HG03066 (cell line): ENCODE measurements around the gene NPIPB8.
"Not testable (repeated sequence)": the region's sequence is repeated elsewhere in the genome, so short reads cannot be mapped to it uniquely, and the experiment has no call there.

Experiments
- ATAC-seq: cut with Tn5 transposase; IDR thresholded peaks from one replicate; pipeline ENCODE4 v1.9.1; 2021; ENCODE audit warnings: low read depth; ENCODE audit not compliant: unreplicated experiment

The NPIPB8 gene

GRCh38 chr16:28623172-28623711, 14.6 kb upstream of the NPIPB8 start:
- ATAC-seq = no peak

- ATAC-seq = not testable (repeated sequence)
Measured at GRCh38 chr16:28630905-28631304, 7.0 kb upstream of the NPIPB8 start.

- not testable (repeated sequence) for ATAC-seq
Measured at GRCh38 chr16:28636093-28636823, 1.6 kb upstream of the NPIPB8 start.

- ATAC-seq = not testable (repeated sequence)
Measured at GRCh38 chr16:28638359-28638758, 494 bp downstream of the NPIPB8 start.

GRCh38 chr16:28639959-28640358, 2.1 kb downstream of the NPIPB8 start:
- not testable (repeated sequence) for ATAC-seq

- not testable (repeated sequence) for ATAC-seq
Measured at GRCh38 chr16:28666264-28666663, 28.4 kb downstream of the NPIPB8 start.

- ATAC-seq = not testable (repeated sequence)
Measured at GRCh38 chr16:28667480-28667879, 29.6 kb downstream of the NPIPB8 start.

- not testable (repeated sequence) for ATAC-seq
Measured at GRCh38 chr16:28668199-28668598, 30.3 kb downstream of the NPIPB8 start.

- ATAC-seq = not testable (repeated sequence)
Measured at GRCh38 chr16:28688327-28688952, 50.6 kb downstream of the NPIPB8 start.

GRCh38 chr16:28689425-28689824, 51.6 kb downstream of the NPIPB8 start:
- ATAC-seq = not testable (repeated sequence)

GRCh38 chr16:28691722-28692121, 53.9 kb downstream of the NPIPB8 start:
- not testable (repeated sequence) for ATAC-seq

GRCh38 chr16:28693257-28693950, 55.5 kb downstream of the NPIPB8 start:
- ATAC-seq = not testable (repeated sequence)

- not testable (repeated sequence) for ATAC-seq
Measured at GRCh38 chr16:28699792-28700191, 61.9 kb downstream of the NPIPB8 start.

- ATAC-seq = not testable (repeated sequence)
Measured at GRCh38 chr16:28700349-28700748, 62.5 kb downstream of the NPIPB8 start.

- ATAC-seq = not testable (repeated sequence)
Measured at GRCh38 chr16:28701384-28701783, 63.5 kb downstream of the NPIPB8 start.

GRCh38 chr16:28704246-28704645, 66.4 kb downstream of the NPIPB8 start:
- ATAC-seq = not testable (repeated sequence)
